GM12872 (cell line): ENCODE measurements around the gene EPS8L1.

Experiments used
- CTCF ChIP-seq: IDR thresholded peaks from 3 replicates; pipeline ENCODE4 v1.5.1; 2011; ENCODE audit warnings: low read depth, mild to moderate bottlenecking, low read length, moderate library complexity; ENCODE audit not compliant: insufficient read depth

Gene EPS8L1

GRCh38 chr19:55063492-55063843 lies 12.2 kb upstream of the EPS8L1 start:
- no peak for TF ChIP-seq CTCF

GRCh38 chr19:55066107-55066709 lies 9.5 kb upstream of the EPS8L1 start:
- no peak for TF ChIP-seq CTCF

- no peak for TF ChIP-seq CTCF
These were observed 7.8 kb upstream of the EPS8L1 start for GRCh38 chr19:55067869-55068268.

- no peak for TF ChIP-seq CTCF
These were observed 6.5 kb upstream of the EPS8L1 start for GRCh38 chr19:55068950-55069864.

- TF ChIP-seq CTCF = no peak
These were observed 5.8 kb upstream of the EPS8L1 start for GRCh38 chr19:55069865-55070197.

- TF ChIP-seq CTCF = no peak
These were observed 5.1 kb upstream of the EPS8L1 start for GRCh38 chr19:55070466-55071128.

GRCh38 chr19:55071129-55071502 lies 4.6 kb upstream of the EPS8L1 start:
- TF ChIP-seq CTCF = no peak
